ENCODE data around the gene SLC25A4. TPM values are rescaled to one million over a fixed set of nuclear protein-coding genes. Genes with fewer than 3 reads are reported as not detected.

The SLC25A4 gene
- total RNA-seq, 1 experiment from 2014 or later: 18.6 TPM

DNA sequence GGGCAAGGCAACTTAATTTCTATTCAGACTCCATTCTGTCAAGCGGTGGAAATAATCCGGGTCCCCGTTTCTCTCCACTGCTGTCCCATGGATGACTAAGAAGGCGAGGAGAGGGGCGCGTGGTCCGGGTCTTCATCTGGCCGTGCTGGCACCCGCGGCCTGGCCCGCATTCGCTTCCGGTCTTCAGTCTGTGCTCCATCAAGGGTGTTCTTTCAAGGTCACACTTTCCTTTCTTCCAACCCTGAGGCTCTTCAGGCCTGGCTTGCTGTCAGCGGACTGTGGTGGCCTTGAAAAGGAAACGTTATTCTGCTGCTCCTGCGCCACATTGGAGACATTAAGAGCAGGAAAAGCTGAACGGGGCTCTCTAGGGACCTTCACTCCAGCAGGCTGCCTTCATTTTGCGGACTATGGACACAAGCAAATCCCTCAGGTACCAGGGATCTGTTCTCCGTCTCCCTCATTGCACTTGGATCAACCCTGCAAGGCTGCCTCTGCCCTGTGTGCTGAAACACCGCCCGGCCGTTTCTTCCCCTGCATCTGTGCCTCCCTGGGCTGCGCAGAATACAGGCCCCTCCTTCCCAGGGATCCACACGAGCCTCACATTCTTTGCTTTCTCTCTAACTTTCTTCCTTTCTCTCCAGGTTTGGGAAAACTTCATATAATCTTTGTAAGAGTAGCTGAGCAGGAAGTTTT is 5.7 kb upstream of the SLC25A4 start:
- H3K4me3 ChIP-seq (ENCODE audit: low read depth in 2 of 2, low read length in 2 of 2): no peak overlapping the region
- no peaks in the 10 kb centered on the region for H3K36me3 ChIP-seq (ENCODE audit: control insufficient read depth, insufficient read depth, low read length)
- in situ Hi-C loops (cut with HindIII; ENCODE audit: low pct_unique_long_range_greater_than_20kb, low sequenced_read_pairs) (no loop called here), intact Hi-C loops (cut with micrococcal nuclease; ENCODE audit: unreplicated experiment) (no loop called here)
- TF ChIP-seq, protein P1, sequence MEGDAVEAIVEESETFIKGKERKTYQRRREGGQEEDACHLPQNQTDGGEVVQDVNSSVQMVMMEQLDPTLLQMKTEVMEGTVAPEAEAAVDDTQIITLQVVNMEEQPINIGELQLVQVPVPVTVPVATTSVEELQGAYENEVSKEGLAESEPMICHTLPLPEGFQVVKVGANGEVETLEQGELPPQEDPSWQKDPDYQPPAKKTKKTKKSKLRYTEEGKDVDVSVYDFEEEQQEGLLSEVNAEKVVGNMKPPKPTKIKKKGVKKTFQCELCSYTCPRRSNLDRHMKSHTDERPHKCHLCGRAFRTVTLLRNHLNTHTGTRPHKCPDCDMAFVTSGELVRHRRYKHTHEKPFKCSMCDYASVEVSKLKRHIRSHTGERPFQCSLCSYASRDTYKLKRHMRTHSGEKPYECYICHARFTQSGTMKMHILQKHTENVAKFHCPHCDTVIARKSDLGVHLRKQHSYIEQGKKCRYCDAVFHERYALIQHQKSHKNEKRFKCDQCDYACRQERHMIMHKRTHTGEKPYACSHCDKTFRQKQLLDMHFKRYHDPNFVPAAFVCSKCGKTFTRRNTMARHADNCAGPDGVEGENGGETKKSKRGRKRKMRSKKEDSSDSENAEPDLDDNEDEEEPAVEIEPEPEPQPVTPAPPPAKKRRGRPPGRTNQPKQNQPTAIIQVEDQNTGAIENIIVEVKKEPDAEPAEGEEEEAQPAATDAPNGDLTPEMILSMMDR (IDR thresholded peaks at IDR 0.05): no peak
- TF ChIP-seq, protein P2, sequence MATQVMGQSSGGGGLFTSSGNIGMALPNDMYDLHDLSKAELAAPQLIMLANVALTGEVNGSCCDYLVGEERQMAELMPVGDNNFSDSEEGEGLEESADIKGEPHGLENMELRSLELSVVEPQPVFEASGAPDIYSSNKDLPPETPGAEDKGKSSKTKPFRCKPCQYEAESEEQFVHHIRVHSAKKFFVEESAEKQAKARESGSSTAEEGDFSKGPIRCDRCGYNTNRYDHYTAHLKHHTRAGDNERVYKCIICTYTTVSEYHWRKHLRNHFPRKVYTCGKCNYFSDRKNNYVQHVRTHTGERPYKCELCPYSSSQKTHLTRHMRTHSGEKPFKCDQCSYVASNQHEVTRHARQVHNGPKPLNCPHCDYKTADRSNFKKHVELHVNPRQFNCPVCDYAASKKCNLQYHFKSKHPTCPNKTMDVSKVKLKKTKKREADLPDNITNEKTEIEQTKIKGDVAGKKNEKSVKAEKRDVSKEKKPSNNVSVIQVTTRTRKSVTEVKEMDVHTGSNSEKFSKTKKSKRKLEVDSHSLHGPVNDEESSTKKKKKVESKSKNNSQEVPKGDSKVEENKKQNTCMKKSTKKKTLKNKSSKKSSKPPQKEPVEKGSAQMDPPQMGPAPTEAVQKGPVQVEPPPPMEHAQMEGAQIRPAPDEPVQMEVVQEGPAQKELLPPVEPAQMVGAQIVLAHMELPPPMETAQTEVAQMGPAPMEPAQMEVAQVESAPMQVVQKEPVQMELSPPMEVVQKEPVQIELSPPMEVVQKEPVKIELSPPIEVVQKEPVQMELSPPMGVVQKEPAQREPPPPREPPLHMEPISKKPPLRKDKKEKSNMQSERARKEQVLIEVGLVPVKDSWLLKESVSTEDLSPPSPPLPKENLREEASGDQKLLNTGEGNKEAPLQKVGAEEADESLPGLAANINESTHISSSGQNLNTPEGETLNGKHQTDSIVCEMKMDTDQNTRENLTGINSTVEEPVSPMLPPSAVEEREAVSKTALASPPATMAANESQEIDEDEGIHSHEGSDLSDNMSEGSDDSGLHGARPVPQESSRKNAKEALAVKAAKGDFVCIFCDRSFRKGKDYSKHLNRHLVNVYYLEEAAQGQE (IDR thresholded peaks at IDR 0.05; ENCODE audit: insufficient read depth in 1 of 2, low read depth in 2 of 2, low read length in 1 of 2): no peak
- TF ChIP-seq POLR2AphosphoS5 (IDR thresholded peaks at IDR 0.05; ENCODE audit: low read depth, low read length) (no peak), TCF7L2 (IDR thresholded peaks at IDR 0.05; ENCODE audit: low read depth, low read length) (no peak), SIN3A (IDR thresholded peaks at IDR 0.05; ENCODE audit: borderline replicate concordance, insufficient read depth, low read depth, low read length) (no peak)
- CTCF ChIA-PET: no interaction called here
- no peaks in the 10 kb centered on the region for H3K27me3 ChIP-seq (ENCODE audit: control insufficient read depth, insufficient read depth, low read length)
- H3K4me1 ChIP-seq (ENCODE audit: control insufficient read depth, insufficient read depth, low read length): no peaks in the 10 kb centered on the region; the same call in 1 of the 2 replicates
- H3K27ac ChIP-seq (ENCODE audit: low read length): no peak overlapping the region
- no TSS peak for BruUV-seq (replicated peaks)
- no peak for ATAC-seq
- DNase-seq (ENCODE audit: low read depth, low spot score): no peak
- no peaks in the 10 kb centered on the region for H3K9me3 ChIP-seq (ENCODE audit: control insufficient read depth, insufficient read depth, low read depth, low read length)
- POLR2A ChIA-PET: interaction anchor here (0.6 kb wide), 1 partner anchor 169 kb away, joined by 6 read pairs; no protein-coding TSS in a partner anchor

DNA sequence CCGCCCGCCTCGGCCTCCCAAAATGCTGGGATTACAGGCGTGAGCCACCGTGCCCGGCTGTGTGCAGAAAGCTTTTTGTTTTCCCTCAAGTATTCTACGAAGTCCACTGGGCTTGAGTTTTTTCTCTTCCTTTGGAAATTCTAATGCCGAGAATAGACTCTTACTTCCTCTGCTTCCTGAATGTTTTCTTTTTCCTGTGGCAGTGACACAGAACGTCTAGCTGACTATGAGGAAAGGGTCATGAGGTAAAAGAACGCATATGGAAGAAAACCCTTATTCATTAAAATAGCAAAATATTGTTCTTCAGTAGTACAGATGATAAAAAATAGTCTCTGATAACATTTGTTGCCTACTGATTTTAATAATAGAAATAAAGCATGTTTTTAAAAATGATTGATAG is 4.9 kb upstream of the SLC25A4 start:
- no peaks in the 10 kb centered on the region for H3K36me3 ChIP-seq (ENCODE audit: control insufficient read depth, insufficient read depth, low read length)

More for the DNA sequence above, 4.9 kb upstream of the SLC25A4 start:
- Histone ChIP-seq H3K4me1 (ENCODE audit: control insufficient read depth, insufficient read depth, low read length) (no peaks in the 10 kb centered on the region; the same call in 1 of the 2 replicates), H3K4me3 (ENCODE audit: low read depth in 2 of 2, low read length in 2 of 2) (no peak overlapping the region), H3K27ac (ENCODE audit: low read length) (no peak overlapping the region), H3K27me3 (ENCODE audit: control insufficient read depth, insufficient read depth, low read length) (no peaks in the 10 kb centered on the region), H3K9me3 (ENCODE audit: control insufficient read depth, insufficient read depth, low read depth, low read length) (no peaks in the 10 kb centered on the region)
- no TSS peak for BruUV-seq (replicated peaks)
- intact Hi-C loops (cut with micrococcal nuclease; ENCODE audit: unreplicated experiment): no loop called here
- DNase-seq (ENCODE audit: low read depth, low spot score): no peak
- TF ChIP-seq, protein P1 (IDR thresholded peaks at IDR 0.05): no peak
- TF ChIP-seq SIN3A (IDR thresholded peaks at IDR 0.05; ENCODE audit: borderline replicate concordance, insufficient read depth, low read depth, low read length) (no peak), TCF7L2 (IDR thresholded peaks at IDR 0.05; ENCODE audit: low read depth, low read length) (no peak), POLR2AphosphoS5 (IDR thresholded peaks at IDR 0.05; ENCODE audit: low read depth, low read length) (no peak)
- TF ChIP-seq, protein P2 (IDR thresholded peaks at IDR 0.05; ENCODE audit: insufficient read depth in 1 of 2, low read depth in 2 of 2, low read length in 1 of 2): no peak
- ChIA-PET POLR2A (no interaction called here), CTCF (no interaction called here)
- ATAC-seq: no peak
- in situ Hi-C loops (cut with HindIII; ENCODE audit: low pct_unique_long_range_greater_than_20kb, low sequenced_read_pairs): no loop called here
